DMS 273 (cell line): ENCODE measurements around the gene GPR45.

ENCODE experiments used
- DNase-seq: peaks from one replicate; lab custom pipeline; 2025; ENCODE audit not compliant: unreplicated experiment; lab: John Stamatoyannopoulos, UW

GPR45 gene

GRCh38 chr2:105254531-105255210, 13.1 kb downstream of the GPR45 start:
- DNase-seq = no peak

- no peak for DNase-seq
Measured at GRCh38 chr2:105255979-105256378, 14.4 kb downstream of the GPR45 start.

- no peak for DNase-seq
Measured at GRCh38 chr2:105256431-105257047, 15.0 kb downstream of the GPR45 start.

GRCh38 chr2:105257981-105258380, 16.4 kb downstream of the GPR45 start:
- no peak for DNase-seq

GRCh38 chr2:105258835-105259350, 17.4 kb downstream of the GPR45 start:
- DNase-seq = no peak

GRCh38 chr2:105261061-105261460, 19.5 kb downstream of the GPR45 start:
- no peak for DNase-seq

GRCh38 chr2:105262651-105263091, 21.1 kb downstream of the GPR45 start:
- peak; percentile 60 for DNase-seq

GRCh38 chr2:105269426-105269825, 27.9 kb downstream of the GPR45 start:
- DNase-seq = no peak

- DNase-seq = no peak
Measured at GRCh38 chr2:105271393-105272045, 30.0 kb downstream of the GPR45 start.

GRCh38 chr2:105272176-105272575, 30.6 kb downstream of the GPR45 start:
- DNase-seq = no peak

- no peak for DNase-seq
Measured at GRCh38 chr2:105274046-105274445, 32.5 kb downstream of the GPR45 start.

GRCh38 chr2:105278654-105279053, 37.1 kb downstream of the GPR45 start:
- no peak for DNase-seq

GRCh38 chr2:105279126-105279525, 37.6 kb downstream of the GPR45 start:
- DNase-seq = no peak

GRCh38 chr2:105280281-105280680, 38.7 kb downstream of the GPR45 start:
- no peak for DNase-seq

GRCh38 chr2:105283532-105283931, 42.0 kb downstream of the GPR45 start:
- no peak for DNase-seq

GRCh38 chr2:105287692-105288091, 46.1 kb downstream of the GPR45 start:
- peak; percentile 44 for DNase-seq

- no peak for DNase-seq
Measured at GRCh38 chr2:105288133-105288532, 46.6 kb downstream of the GPR45 start.

- no peak for DNase-seq
Measured at GRCh38 chr2:105290981-105291660, 49.6 kb downstream of the GPR45 start.

GRCh38 chr2:105291981-105292380, 50.4 kb downstream of the GPR45 start:
- DNase-seq = no peak
